H1 (cell line): ENCODE data around the gene HOXB5. TPM values are rescaled to one million over a fixed set of nuclear protein-coding genes. Genes with fewer than 3 reads are reported as not detected.

Experiments used
- CTCF ChIA-PET: fragments of 300-600 bp; sonication (Branson Sonifier 250); formaldehyde crosslinking; loops from one replicate; lab custom pipeline; 2021; ENCODE audit not compliant: partially characterized antibody; lab: Charles Lee
- POLR2A ChIA-PET: fragments of 300-600 bp; sonication (Branson Sonifier 250); formaldehyde crosslinking; loops from one replicate; lab custom pipeline; 2021; ENCODE audit warnings: inconsistent platforms; ENCODE audit not compliant: partially characterized antibody; lab: Charles Lee
- DNase-seq, 2 experiments: peaks; one replicate each; pipeline versions ENCODE4 v3.0.0 to v3.0.0-alpha.2; 2010 to 2022; ENCODE audit warnings: low spot score in 2 of 2, low read depth in 1 of 2, mixed read lengths in 1 of 2
- FAIRE-seq: peaks from 2 replicates; lab custom pipeline; 2011; peaks lifted over from hg19 to GRCh38; lab: Jason Lieb, UNC
- H2AFZ ChIP-seq: 2 replicates; pipeline ENCODE4 v1.8.1; 2012; ENCODE audit warnings: low read length, inconsistent platforms
- H2AK5ac ChIP-seq: 2 replicates; pipeline ENCODE4 v1.6.1; 2013; ENCODE audit warnings: low read depth, low read length
- H2BK120ac ChIP-seq: replicated peaks from 2 replicates; pipeline ENCODE3; 2013; ENCODE audit warnings: low read depth, low read length, inconsistent platforms
- H2BK12ac ChIP-seq: 2 replicates; pipeline ENCODE4 v1.6.1; 2013; ENCODE audit warnings: low read depth, low read length
- H2BK15ac ChIP-seq: 2 replicates; pipeline ENCODE4 v1.6.1; 2013; ENCODE audit warnings: low read length
- H2BK20ac ChIP-seq: 2 replicates; pipeline ENCODE4 v1.6.1; 2013; ENCODE audit warnings: low read length
- H2BK5ac ChIP-seq: 2 replicates; pipeline ENCODE4 v1.6.1; 2013; ENCODE audit warnings: low read depth, low read length
- H3K14ac ChIP-seq: 2 replicates; pipeline ENCODE4 v1.6.1; 2013; ENCODE audit warnings: inconsistent platforms; ENCODE audit not compliant: insufficient read length
- H3K18ac ChIP-seq: 2 replicates; pipeline ENCODE4 v1.6.1; 2013; ENCODE audit warnings: low read length; ENCODE audit errors: extremely low read depth
- H3K23ac ChIP-seq: 2 replicates; pipeline ENCODE4 v1.6.1; 2013; ENCODE audit warnings: inconsistent platforms; ENCODE audit not compliant: insufficient read length
- H3K23me2 ChIP-seq: 2 replicates; pipeline ENCODE4 v1.6.1; 2013; ENCODE audit warnings: low read depth, low read length
- H3K27ac ChIP-seq: 2 replicates; pipeline ENCODE4 v1.6.1; 2011; ENCODE audit warnings: low read depth, low read length, inconsistent platforms
- H3K27me3 ChIP-seq, 4 experiments: replicated peaks in 1 of 4; 1 replicate in 1 of 4; 2 replicates in 3 of 4; pipeline versions ENCODE4 v1.6.1 to v1.8.1; 2011 to 2013; ENCODE audit warnings: low read length in 3 of 4, mild to moderate bottlenecking in 3 of 4, inconsistent platforms in 2 of 4, mixed read lengths in 2 of 4, moderate library complexity in 1 of 4; ENCODE audit not compliant: control insufficient read depth in 3 of 4, insufficient read depth in 3 of 4; ENCODE audit errors: extremely low read depth in 1 of 4
- H3K36me3 ChIP-seq, 4 experiments: 2 replicates each; pipeline versions ENCODE4 v1.6.1 to v1.8.1; 2011 to 2013; ENCODE audit warnings: mild to moderate bottlenecking in 4 of 4, low read length in 3 of 4, moderate library complexity in 2 of 4, control low read depth in 1 of 4, inconsistent platforms in 1 of 4; ENCODE audit not compliant: insufficient read depth in 4 of 4, control insufficient read depth in 2 of 4
- H3K4ac ChIP-seq: replicated peaks from 2 replicates; pipeline ENCODE3; 2013; ENCODE audit warnings: low read length, low read depth, mixed read lengths, inconsistent platforms; ENCODE audit not compliant: insufficient read length
- H3K4me1 ChIP-seq, 4 experiments: replicated peaks in 1 of 4; 1 replicate in 1 of 4; 2 replicates in 3 of 4; pipeline versions ENCODE4 v1.6.1 to v1.8.1; 2011 to 2013; ENCODE audit warnings: low read length in 3 of 4, inconsistent platforms in 2 of 4, mixed read lengths in 1 of 4; ENCODE audit not compliant: insufficient read depth in 4 of 4, control insufficient read depth in 3 of 4
- H3K4me2 ChIP-seq, 2 experiments: 2 replicates each; pipeline versions ENCODE4 v1.6.1 to v1.8.1; 2011 to 2013; ENCODE audit warnings: low read depth in 2 of 2, low read length in 2 of 2, control low read depth in 1 of 2, inconsistent platforms in 1 of 2, mild to moderate bottlenecking in 1 of 2; ENCODE audit not compliant: insufficient read depth in 1 of 2
- H3K4me3 ChIP-seq, 4 experiments: fragments of 200-600, 300-600 bp in 1 of 4; sonication (generic), shearing (Covaris generic), sonication (Bioruptor Twin) in 1 of 4; 2 replicates each; pipeline versions ENCODE4 v1.5.1 to v1.8.1; 2011 to 2016; ENCODE audit warnings: low read length in 4 of 4, low read depth in 3 of 4, control low read depth in 2 of 4, inconsistent platforms in 2 of 4, mild to moderate bottlenecking in 2 of 4, mixed read lengths in 1 of 4, moderate library complexity in 1 of 4; ENCODE audit not compliant: insufficient read depth in 2 of 4; ENCODE audit errors: extremely low read depth in 1 of 4
- H3K56ac ChIP-seq: replicated peaks from 2 replicates; pipeline ENCODE3; 2013; ENCODE audit warnings: low read depth, mild to moderate bottlenecking, mixed read lengths, low read length, inconsistent platforms; ENCODE audit not compliant: insufficient read length
- H3K79me1 ChIP-seq: 2 replicates; pipeline ENCODE4 v1.6.1; 2013; ENCODE audit warnings: low read depth, low read length, control low read depth
- H3K79me2 ChIP-seq, 2 experiments: 2 replicates each; pipeline versions ENCODE4 v1.6.1 to v1.8.1; 2012 to 2013; ENCODE audit warnings: low read length in 2 of 2, mild to moderate bottlenecking in 2 of 2, inconsistent platforms in 1 of 2; ENCODE audit not compliant: insufficient read depth in 2 of 2, control insufficient read depth in 1 of 2
- H3K9ac ChIP-seq, 4 experiments: replicated peaks in 1 of 4; 1 replicate in 1 of 4; 2 replicates in 3 of 4; pipeline versions ENCODE4 v1.6.1 to v1.8.1; 2011 to 2013; ENCODE audit warnings: low read depth in 3 of 4, low read length in 3 of 4, control low read depth in 2 of 4, mild to moderate bottlenecking in 2 of 4, moderate library complexity in 2 of 4, inconsistent platforms in 1 of 4; ENCODE audit errors: extremely low read depth in 1 of 4
- H3K9me3 ChIP-seq, 2 experiments: 2 replicates each; pipeline versions ENCODE4 v1.6.1 to v1.8.1; 2012 to 2013; ENCODE audit warnings: mild to moderate bottlenecking in 2 of 2, moderate library complexity in 2 of 2, control low read depth in 1 of 2, inconsistent platforms in 1 of 2, low read depth in 1 of 2, low read length in 1 of 2, mixed read lengths in 1 of 2; ENCODE audit not compliant: insufficient read depth in 2 of 2
- H4K20me1 ChIP-seq, 2 experiments: replicated peaks in 1 of 2; 2 replicates each; pipeline versions ENCODE3 to v1.8.1; 2011 to 2013; ENCODE audit warnings: inconsistent platforms in 2 of 2, low read length in 2 of 2, mild to moderate bottlenecking in 1 of 2; ENCODE audit not compliant: insufficient read depth in 2 of 2, control insufficient read depth in 1 of 2
- H4K5ac ChIP-seq: 2 replicates; pipeline ENCODE4 v1.6.1; 2013; ENCODE audit warnings: low read length, low read depth, mixed read lengths, inconsistent platforms; ENCODE audit not compliant: insufficient read length
- H4K8ac ChIP-seq: 2 replicates; pipeline ENCODE4 v1.8.0; 2013; ENCODE audit warnings: mild to moderate bottlenecking, moderate library complexity, low read length, inconsistent platforms; ENCODE audit not compliant: insufficient read depth; ENCODE audit errors: extremely low read depth
- H4K91ac ChIP-seq: replicated peaks from 2 replicates; pipeline ENCODE3; 2013; ENCODE audit warnings: low read length, mixed read lengths, inconsistent platforms; ENCODE audit not compliant: insufficient read length
- CBX8 ChIP-seq: fragments of 300-800, 300-1000 bp; sonication (generic); IDR thresholded peaks from 2 replicates; pipeline ENCODE4 v1.7.1; 2016; ENCODE audit warnings: low read depth, low read length, borderline replicate concordance
- SIX5 ChIP-seq: IDR thresholded peaks from 2 replicates; pipeline ENCODE4 v1.6.1; 2011; ENCODE audit warnings: mild to moderate bottlenecking, low read depth, low read length
- SUZ12 ChIP-seq: fragments of 200-600 bp; sonication (generic); IDR thresholded peaks from 2 replicates; pipeline ENCODE4 v1.6.1; 2012; ENCODE audit warnings: mild to moderate bottlenecking, inconsistent platforms, low read length, moderate library complexity, mixed read lengths
- WGBS, 2 experiments: shearing (Covaris generic) in 1 of 2; methylation state at CpG; one replicate each; pipeline versions ENCODE4 v1.1.6 to v1.1.7; 2013 to 2015; ENCODE audit warnings: low lambda C conversion rate in 2 of 2, mixed read lengths in 2 of 2, inconsistent platforms in 1 of 2, low coverage in 1 of 2, missing lambda C conversion rate in 1 of 2; ENCODE audit not compliant: insufficient replicate concordance in 2 of 2, insufficient coverage in 1 of 2, insufficient read length in 1 of 2; ENCODE audit errors: extremely low coverage in 1 of 2, missing lambda C conversion rate in 1 of 2; 5-methylcytosine and 5-hydroxymethylcytosine counted together
- polyA plus RNA-seq, 7 experiments: library from polyadenylated mRNA; depleted of rRNA in 3 of 7; stranded (reverse) in 5 of 7; unstranded in 2 of 7; fragments of >200 nt in 5 of 7; fragments of 200-250 nt in 2 of 7; gene quantifications; 1 replicate in 5 of 7; 2 replicates in 1 of 7; 4 replicates in 1 of 7; pipeline versions ENCODE4 v1.2.1 to v1.2.3, GENCODE V29; 2011 to 2013; ENCODE audit warnings: missing spikeins in 2 of 7, mixed read lengths in 2 of 7
- total RNA-seq: library from RNA; stranded (reverse); fragmentation: NEBNext Ultra II Directional; extraction: Animal tissue kit (Norgen Biotek cat#: 25700); gene quantifications from 2 replicates; pipeline ENCODE4 v1.2.1, GENCODE V29; 2021

HOXB5 gene
- total and polyA plus RNA-seq, 2 of the 8 experiments (the other 6 are each of a cell fraction or from before 2014, with no cell fraction given), result not detected

DNA sequence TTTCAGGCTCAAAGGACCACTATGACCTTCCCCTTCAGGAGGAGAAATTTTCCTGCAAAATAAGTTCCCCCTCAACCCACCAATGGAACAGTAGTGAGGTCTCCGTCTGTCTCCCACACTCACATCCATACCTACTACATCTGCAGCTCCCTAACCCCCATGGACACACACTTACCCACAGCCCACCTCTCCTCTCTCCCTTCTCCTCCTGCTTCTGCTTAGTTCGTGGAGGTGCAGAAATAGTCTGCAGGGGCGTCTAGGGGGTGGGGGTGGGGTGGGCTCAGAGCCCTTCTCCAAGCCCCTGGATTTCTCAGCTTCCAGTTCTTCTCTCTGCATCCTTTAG is 24.4 kb downstream of the HOXB5 start:
- H3K4me1 ChIP-seq, result peaks cover 0 to 8% (median 4%) of the 10 kb centered on the region in 4 experiments; a peak in 5 of 7 replicates
- no peak overlapping the region for H3K4me3 ChIP-seq

More for the DNA sequence above, 24.4 kb downstream of the HOXB5 start:
- Histone ChIP-seq H3K56ac (no peak overlapping the region), H2BK5ac (no peak overlapping the region), H3K36me3 (no peaks in the 10 kb centered on the region; a peak in 1 of 8 replicates), H2AFZ (no peak overlapping the region), H3K27me3 (peaks cover 99 to 100% (median 100%) of the 10 kb centered on the region in 4 experiments), H3K79me1 (no peaks in the 10 kb centered on the region), H2AK5ac (no peak overlapping the region), H3K27ac (no peak overlapping the region), H3K4me2 (no peak overlapping the region), H2BK12ac (no peak overlapping the region), H4K91ac (no peak overlapping the region), H3K14ac (no peak overlapping the region), H2BK15ac (no peak overlapping the region), H2BK120ac (no peak overlapping the region), H3K79me2 (no peaks in the 10 kb centered on the region), H3K23ac (no peak overlapping the region), H4K5ac (no peak overlapping the region), H3K18ac (no peak overlapping the region), H4K20me1 (peaks cover 9 to 46% of the 10 kb centered on the region in 2 experiments), H4K8ac (no peak overlapping the region), H3K23me2 (peaks cover 4% of the 10 kb centered on the region; the same call in 1 of the 2 replicates), H3K9ac (no peak overlapping the region), H2BK20ac (no peak overlapping the region), H3K9me3 (no peaks in the 10 kb centered on the region), H3K4ac (no peak overlapping the region)
- CTCF ChIA-PET, result interaction anchor here (0.5 to 4.8 kb wide), 7 partner anchors 10 to 527 kb away, joined by 3 to 32 read pairs (median 5); partner anchors contain the start of gene HOXB5
- POLR2A ChIA-PET, result interaction anchor here (1.8 kb wide), 1 partner anchor 13 kb away, joined by 8 read pairs; no protein-coding TSS in a partner anchor
- DNase-seq, result no peak
- 7% methylated on average over 3 of the region's 3 CpGs; no CpG with 5 or more reads in 1 of the 2 experiments for WGBS, 2 experiments
- TF ChIP-seq CBX8, result peak; percentile 16; the same call in 1 of the 2 replicates
- TF ChIP-seq SIX5, result no peak
- TF ChIP-seq SUZ12, result peak; percentile 29; the same call in 1 of the 2 replicates
- no peak for FAIRE-seq
